Measurements from ENCODE around the gene SOHLH1.

- TF ChIP-seq CTCF (conservative IDR thresholded peaks at IDR 0.05 in 1 of 2, IDR thresholded peaks at IDR 0.05 in 1 of 2; ENCODE audit: extremely low read depth in 1 of 2, insufficient read depth in 1 of 2, low read depth in 1 of 2, low read length in 2 of 2) (no peak), EZH2 (IDR thresholded peaks at IDR 0.05; ENCODE audit: borderline replicate concordance, low read length) (no peak)
These were observed 41.9 kb downstream of the SOHLH1 start for GRCh38 chr9:135657416-135657815.

Measured in mammary epithelial cell (primary cell).